Stimulated activated CD8-positive, alpha-beta memory T cell treated with anti-CD3 and anti-CD28 coated beads, Interleukin-7, amount 100 ng/mL, for 48 hours (primary cell): ENCODE results near the gene DYSF.

Experiments
- DNase-seq, 2 donors: peaks; one replicate each; pipeline ENCODE4 v3.0.0-alpha.2; 2020; ENCODE audit warnings: low read depth in 1 of 2; ENCODE audit errors: extremely low read depth in 1 of 2

DYSF gene

DNA sequence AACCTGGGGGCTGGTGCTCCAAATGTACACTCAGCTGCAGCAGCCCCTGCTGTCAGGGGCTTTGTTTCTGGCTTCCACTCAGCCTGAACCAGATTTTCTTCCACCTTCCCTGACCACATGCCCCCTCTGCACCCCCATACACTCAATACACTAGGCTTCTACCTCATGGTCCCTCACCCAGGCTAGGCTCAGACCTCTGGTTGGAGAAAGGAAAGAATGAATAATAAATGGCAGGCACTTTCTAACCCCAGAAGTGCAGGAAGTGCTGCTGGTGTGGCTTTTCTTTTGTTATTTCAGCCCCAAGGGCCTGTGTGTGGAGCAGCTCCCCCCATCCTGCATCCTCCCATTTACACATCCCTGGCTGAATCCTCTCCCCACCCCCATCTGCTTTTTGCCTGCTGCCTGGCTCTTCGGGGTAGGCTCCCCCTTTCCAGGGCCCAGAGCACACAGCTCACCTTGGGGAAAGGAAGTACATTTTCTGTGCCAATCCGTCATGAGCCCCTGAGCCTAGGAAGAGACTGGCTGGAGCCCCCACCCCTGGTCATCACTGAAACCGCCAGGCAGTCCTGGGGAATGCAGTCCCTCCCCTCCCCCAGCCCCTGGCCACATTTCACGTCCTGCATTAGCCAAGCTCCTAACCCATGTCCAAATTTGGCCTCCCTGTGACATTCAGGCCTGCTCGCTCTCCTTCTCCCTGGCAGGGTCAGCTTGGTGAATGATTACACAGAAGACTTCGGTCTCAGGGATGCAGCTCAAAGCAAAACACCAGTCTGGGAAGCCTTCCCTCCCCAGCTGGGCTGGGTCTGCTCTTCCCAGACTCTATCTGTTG lies 2.6 kb downstream of the DYSF start:
- DNase-seq: no peak

DNA sequence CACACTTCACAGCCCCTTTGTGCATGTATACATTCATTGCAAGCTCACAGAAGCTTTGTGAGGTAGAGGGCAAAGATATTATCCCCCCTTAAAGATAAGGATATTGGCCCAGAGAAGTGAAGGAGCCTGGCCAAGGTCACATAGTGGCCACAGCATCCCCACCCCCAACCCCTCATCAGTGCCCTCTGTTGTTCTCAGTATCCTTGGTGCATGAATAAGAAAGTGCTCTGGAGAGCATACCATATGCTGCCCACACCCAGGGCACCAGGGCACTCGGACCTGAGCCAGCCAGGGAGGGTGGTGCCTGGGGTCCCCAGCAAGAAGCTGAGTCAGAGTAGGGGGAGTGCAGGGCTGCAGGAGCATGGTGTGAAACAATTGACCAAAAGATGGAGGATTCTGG lies 3.3 kb downstream of the DYSF start:
- no peak for DNase-seq

DNA sequence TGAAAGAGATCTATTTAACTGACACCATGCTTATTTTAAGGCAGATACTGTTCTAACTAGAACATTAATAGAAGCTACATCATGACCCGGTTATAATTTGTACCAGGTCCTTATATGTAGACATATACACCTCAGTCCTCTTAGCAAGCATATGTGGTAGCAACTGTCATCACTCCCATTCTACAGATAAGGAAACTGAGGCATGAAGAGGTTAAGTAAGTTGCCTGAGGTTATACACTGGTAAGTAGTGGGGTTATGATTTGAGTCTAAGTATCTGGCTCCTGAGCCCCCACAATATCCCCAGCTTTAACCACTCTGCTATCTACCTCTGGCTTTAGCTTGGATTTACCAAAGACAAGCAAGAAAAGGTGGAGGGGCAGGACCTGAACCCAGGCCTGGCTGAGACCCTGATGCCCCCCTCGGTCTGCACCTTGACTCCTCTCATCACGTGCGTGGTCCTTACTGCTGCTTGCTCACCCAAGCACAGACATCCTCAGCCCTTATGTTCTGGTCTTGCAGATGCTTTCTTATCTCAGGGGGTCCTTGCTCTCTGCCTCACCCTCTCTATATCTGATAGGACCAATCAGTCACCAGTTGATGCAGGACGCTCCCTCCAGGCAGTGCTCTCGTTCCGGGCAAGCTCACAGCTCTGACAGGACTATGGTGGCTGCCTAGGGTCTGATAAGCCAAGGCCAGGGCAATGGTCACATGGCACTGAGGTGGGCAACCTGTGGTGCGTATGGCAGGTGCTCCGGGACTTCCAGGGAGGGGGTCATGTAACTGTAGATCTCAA lies 4.0 kb downstream of the DYSF start:
- DNase-seq: no peak

DNA sequence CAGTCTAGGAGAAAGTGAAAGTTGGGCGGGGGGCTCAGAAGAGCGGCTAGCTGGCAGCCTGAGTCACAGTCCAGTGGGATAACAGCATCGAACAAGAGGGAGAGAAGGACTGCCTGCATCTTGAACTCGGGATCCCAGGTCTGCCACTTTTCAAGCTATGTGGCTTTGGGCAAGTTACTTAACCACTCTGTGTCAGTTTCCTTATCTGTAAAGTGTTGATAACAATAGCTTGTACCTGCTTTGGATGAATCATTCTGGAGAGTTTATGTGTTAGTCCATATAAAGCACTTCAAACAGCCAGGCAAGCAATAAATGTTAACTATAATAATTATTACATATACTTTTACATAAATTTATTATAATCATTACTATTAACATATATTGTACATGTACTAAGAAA lies 4.6 kb downstream of the DYSF start:
- DNase-seq: no peak

DNA sequence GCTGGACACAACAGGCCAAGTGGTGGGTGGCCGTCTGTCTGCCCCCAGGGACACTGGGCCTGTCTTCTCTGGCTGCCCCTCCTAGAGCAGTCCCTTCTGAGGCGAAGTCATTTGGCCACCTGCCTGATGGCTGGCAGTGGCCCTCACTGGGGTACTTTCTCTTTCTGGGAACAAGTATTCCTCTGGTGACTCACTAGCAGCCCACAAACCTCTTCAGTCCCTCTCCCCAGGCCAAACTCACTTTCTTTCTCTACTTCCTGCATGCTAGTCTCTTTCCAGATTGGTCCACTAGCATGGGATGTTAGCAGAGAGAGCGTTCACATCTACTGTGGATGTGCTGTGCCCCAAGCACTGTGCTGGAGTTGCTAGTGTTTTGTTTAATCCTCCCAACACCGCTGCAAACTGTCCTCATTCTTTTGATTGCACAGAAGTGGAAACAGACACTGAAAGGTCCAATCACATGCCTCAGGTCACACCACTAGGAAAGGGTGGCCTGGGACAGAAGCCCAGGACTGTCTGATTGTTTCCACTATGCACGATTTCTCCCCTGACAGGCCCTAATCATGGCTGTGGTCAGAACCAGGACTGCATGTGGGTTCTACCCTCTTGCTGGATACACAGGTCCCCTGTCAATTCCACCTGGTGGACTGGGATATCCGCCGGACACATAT lies 5.2 kb downstream of the DYSF start:
- no peak for DNase-seq

DNA sequence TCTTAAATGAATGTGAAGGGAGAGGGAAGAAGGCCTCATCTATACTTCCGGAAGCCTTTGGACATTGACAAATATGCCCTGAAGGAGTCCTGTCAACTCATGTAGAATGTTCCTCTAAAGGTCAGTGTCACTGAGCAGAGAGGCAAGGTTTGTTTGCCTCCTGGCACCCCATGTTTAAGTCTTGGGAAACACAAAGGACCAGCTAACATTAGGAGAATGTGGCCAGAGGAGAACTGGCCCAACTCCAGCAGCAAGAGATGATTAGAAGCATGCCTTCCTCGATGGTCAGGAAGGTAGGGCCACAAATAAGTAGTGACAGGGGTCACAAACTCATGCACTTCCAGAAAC lies 5.7 kb downstream of the DYSF start:
- no peak for DNase-seq

DNA sequence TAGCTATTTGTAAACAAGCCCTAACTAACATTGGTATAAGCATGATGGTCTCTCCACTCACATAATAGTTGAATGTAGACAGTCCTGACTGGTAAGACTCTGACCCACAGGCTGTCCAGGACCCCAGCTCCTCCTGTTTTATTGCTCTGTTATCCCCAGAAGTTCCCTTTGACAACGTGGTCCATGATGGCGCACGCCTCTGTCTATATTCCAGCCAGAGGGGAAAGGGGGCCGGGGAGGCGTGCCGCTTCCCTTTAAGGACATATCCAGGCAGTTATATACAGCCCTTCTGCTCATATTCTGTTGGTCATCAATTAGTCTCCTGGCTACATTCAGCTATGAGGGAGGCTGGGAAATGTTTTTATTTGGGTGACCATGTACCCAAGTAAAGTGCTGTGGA lies 6.7 kb downstream of the DYSF start:
- no peak for DNase-seq

DNA sequence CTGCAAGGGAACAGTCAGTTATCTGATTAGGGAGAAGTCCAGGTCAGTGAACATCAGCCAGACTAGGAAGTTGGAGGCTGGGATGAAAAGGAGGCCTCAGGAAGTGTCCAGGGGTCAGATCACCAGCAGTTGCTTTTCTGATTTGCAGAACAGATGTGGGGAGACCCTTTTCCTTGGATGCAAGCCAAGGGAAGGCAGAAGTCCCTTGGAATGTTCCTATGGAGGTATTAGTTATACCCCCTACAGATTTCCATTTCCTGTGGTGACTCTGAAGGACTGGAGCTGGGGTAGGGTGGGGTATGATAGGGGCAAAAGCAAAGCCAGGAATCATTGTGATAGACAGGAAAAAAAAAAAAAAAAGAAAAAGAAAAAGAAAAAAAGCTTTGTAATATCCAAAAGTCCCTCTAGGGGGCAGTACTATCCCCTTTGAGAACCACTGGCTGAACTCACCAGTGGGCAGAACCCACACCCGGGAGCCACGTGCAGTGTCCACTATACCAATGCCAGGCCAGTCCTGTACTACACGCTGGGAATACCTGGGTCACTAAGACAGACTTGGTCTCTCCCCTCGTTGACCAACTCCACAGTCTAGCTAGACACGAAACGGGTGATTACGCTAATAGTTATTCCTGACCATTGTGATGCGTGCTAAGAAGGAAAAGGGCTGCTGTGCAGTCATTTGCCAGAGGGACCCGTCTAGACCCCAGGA lies 7.4 kb downstream of the DYSF start:
- DNase-seq: no peak

DNA sequence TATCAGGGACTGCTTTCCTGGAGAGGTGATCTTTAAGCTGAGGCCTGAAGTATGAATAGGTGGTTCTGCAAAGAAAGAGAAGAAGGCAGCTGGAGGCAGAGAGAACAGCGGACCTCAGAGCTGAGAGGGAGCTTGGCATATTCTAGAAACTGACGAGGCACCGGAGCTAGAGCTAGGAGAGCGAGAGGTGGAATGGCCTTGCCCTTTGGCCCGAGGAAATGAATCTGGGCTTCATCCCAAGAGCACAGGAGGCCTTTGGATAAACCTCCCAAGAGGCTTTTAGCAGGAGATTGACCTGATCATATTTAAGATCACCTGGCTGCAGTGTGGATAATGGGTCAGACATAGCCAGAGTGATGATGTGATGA lies 7.9 kb downstream of the DYSF start:
- no peak for DNase-seq

DNA sequence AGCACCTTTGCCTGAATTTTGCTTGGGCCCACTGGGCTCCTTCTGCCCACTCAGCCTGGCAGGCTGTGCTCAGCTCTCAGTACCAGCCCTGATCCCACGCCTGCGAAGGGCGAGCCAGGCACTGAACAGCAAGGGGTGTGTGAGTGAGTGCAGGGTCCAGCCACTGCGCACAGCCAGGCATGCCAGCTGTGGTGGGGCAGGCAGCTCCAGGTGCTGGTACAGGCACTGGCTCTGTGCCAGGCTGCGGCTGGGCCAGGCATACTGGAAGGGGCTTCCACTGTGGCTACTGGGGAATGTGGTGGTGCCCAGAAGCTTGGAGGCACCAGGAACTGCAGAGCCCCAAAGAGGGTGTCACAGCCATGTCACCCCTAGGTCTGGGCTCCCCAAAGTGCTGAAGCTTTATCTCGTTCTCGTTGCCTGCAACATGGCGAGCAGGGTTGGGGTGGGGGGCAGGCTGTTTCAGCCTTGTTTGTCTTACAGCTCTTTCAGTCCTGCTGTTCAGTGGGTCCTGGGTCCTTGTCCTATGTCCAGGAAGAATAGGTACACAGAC lies 8.8 kb downstream of the DYSF start:
- no peak for DNase-seq

DNA sequence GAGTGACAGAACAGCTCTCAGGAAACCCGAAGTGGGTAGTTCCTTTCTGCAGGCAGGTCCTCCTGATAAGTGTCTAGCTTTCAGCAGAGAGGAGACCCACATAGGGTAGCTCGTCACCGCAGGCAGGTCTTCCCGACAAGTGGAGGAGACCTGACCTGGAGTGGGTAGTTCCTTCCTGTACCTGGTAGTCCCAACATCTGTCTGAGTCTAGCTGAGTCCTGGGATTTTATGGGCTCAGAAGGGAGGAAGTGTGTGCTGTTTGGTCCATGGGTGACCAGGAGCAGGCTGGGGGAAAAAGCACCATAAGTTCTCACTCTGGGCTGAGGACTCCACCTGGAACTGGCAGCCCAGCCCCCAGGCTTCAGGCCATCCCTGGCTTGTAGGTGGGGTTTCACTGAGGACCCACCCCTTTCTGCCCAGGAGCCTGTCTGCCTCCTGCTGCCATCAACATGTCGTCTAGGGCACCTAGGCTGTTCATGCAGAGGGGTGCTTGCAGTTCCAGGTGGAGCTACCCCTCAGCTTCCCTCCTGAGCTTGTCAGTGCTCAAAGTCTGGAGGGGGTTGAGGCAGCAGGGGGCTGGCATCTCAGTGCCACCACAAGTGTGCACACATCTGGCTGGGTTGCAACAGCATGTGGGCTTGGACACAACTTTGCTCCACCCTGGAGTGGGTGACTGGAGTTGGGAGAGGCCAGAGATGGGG lies 9.4 kb downstream of the DYSF start:
- DNase-seq: no peak

DNA sequence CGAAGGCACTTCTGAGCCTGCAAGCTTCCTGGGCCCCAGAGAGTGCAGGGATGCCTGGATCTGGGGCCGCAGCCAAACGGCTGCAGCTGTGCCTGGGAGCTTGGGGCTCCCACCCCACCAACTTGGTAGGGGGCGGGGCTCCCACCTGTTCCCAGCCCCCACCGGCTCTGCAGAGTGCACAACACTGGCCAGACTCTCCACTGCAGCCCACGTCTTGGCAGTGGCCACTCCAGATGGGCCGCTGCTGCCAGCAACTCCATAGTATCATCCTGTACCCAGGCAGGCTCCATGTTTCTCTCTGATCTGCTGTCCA lies 9.9 kb downstream of the DYSF start:
- no peak for DNase-seq

DNA sequence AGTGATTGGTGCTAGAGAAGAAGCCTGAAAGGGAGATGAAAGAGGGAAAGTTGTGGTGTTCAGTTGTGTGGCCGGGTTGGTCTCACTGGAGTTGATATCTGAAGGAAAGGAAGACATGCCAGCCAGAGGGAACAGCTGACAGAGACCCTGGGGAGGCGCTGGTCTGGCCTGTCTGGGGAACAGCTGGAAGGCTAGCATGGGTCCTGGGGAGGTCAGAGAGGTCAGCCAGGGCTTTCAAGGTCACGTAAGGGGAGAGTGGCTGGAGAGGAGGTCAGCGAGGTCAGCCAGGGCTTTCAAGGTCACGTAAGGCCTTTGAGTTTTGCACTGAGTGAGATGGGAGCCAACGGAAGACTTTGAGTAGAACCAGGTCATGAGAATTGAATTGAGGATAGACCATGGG lies 11.0 kb downstream of the DYSF start:
- no peak for DNase-seq

DNA sequence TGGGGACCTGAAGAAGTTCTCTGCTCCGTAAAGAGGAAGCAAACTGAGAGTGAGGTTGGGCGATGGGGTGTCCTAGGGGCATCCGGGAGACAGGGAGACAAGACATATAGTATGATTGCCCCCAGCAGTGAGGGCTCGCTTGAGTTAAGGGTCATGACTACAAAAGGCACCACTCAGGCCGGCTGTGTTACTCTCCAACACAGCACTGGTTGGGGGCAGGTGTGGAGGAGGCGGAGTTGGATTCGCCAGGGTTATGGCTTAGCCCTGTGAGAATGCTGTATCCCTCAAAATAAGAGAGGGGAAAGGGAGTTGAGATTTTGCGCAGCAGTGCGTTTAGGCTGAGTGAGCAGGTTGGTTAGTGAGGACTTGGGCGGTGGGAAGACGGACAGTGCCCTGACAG lies 12.0 kb downstream of the DYSF start:
- DNase-seq: no peak

DNA sequence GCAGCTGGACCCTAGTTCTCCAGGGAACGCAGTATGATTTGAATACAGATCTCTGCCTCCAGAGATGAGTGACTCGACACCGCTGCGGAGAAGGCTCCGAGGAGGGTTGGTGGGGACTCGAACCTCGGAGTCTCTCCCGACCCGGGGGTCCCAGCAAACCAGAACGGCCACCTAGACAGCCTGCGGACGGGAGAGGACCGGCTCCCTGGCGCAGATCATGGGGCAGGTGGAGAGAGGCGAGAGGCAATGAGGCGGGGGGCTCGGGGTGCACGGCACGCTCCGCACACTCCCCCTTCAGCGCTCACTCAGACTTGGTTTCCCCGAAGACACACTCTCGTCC lies 12.6 kb downstream of the DYSF start:
- DNase-seq: no peak

DNA sequence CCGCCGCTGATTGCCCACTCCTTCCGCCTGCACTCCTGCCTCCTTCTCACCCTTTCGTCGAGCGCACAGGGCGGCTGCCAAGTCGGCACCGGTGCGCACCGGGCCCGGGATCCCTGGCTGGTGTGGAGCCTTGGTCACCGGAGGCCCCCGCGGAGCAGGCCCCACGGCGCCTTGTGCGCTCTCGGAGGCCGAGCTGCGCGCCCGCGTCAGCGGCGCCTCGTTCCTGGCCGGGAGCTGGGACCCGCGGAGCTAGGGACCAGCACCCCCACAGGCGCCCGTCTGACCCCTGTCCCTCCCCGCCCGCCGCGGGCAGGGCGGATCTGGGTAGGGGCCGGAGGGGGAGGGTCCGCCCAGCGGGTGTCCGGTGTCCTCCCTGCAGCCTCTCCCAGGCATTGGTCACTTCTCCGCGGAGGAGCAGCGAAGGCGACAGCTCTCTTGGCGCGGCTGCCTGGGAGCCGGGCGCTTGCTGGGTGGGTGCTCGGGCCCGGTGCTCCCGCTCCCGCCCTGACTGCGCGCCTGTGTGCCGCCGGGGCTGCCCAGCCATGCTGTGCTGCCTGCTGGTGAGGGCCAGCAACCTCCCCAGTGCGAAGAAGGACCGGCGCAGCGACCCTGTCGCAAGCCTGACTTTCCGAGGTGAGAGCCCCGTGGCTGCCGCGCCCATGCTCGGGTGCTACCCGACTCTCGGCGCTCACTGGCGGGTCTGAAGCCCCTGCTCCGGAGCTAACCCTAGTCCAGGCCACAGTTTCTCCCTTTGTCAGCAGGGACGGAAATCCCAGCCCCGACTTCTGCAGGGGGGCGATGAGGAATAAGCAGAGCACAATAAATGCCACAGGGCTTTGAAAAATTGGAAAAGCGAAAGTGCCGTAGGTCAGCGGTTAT lies 13.2 kb downstream of the DYSF start:
- no peak for DNase-seq

DNA sequence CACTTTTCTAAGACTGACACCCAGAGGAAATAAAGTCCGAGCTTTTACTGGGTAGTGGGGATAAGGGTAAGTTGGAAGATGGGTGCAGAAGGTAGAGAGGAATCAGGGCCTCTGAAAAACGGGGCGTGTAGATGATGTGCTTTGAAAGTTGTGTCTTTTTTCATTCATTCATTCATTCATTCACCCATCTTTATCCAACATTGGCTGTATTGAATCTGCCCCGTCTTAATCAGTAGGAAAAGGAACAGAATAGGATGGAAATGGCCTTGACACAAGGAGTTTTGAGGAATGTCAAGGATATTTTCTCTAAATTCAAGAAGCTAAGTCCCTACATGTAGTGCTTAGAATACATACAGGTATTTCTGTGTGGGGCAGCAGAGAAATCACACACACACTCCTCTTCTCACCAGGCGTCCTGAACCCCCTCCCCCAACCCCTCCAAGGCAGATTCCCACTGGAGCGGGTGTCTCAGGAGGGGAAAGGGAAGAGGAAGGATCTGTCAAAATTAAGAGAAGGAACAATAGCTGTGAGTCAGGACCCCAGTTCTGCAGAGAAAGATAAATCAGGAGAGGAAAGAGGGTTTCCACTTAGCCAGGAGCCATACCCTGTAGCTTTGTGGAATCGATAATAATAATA lies 13.9 kb downstream of the DYSF start:
- DNase-seq: no peak

DNA sequence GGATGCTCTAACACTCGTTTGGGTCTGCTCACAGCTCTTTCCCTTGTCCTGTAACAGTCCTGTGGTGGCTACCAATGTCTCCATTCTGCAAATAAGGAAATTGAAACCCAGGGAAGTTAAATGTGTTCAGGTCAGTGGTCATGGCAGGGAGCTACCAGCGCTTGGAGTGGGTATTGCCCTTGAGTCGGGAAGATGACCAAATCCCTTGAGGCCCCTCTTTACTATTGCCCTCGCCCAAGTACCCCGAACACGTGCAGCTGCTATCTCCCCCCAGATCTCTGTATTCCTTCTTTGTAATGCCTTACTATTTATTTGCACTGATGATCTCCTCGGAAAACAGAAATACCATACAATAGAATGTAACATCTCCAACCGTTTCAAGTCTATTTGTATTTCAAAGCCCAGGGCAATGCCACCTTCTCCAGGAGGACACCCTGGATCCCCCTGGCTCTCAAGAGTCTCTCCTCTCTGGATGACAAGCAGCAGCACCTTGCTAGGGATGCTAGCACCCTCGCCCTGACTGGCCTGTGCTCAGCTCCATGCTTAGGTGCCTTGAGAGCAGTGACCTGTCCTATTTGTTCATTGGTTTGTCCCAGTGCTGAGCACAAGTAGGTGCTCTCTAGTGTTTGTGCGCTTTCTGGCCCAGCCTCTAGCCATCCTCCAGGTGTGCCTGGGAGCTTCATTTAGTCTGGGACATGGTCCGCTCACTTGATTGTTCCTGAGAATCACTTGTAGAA lies 15.1 kb downstream of the DYSF start:
- no peak for DNase-seq
